Body of pancreas (tissue), 4 donors: ENCODE data around the gene TFF2.

ENCODE experiments used
- POLR2A ChIP-seq, 3 donors: fragments of 450-650 bp; IDR thresholded peaks; one replicate each; pipeline ENCODE4 v1.6.1; 2016; ENCODE audit warnings: antibody characterized with exemption in 3 of 3, mild to moderate bottlenecking in 2 of 3
- TF ChIP-seq, protein P1 (sequence below), 7 experiments: fragments of 450-650 bp in 4 of 7; fragments of 200-600 bp in 3 of 7; sonication (generic) in 3 of 7; IDR thresholded peaks; one replicate each; pipeline ENCODE4 v1.5.1; 2016 to 2019; ENCODE audit warnings: antibody characterized with exemption in 7 of 7

DNA sequence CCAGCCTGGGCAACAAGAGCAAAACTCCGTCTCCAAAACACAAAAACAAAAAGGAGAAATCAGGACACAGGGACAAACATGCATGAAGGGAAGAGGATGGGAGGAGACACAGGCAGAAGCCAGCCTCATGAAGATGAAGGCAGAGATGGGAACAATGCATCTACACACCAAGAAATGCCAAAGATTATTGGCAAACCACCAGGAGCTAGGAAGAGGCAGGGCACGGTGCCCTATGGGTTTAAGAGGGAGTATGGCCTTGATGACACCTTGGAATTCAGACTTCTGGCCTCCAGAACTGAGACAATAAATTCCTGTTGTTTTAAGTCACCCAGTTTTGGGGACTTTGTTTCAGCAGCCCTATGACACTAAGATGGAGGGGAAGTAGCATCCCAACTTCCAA lies 39.9 kb upstream of the TFF2 start:
- TF ChIP-seq POLR2A (IDR thresholded peaks at IDR 0.05): no peak
- TF ChIP-seq, protein P1, sequence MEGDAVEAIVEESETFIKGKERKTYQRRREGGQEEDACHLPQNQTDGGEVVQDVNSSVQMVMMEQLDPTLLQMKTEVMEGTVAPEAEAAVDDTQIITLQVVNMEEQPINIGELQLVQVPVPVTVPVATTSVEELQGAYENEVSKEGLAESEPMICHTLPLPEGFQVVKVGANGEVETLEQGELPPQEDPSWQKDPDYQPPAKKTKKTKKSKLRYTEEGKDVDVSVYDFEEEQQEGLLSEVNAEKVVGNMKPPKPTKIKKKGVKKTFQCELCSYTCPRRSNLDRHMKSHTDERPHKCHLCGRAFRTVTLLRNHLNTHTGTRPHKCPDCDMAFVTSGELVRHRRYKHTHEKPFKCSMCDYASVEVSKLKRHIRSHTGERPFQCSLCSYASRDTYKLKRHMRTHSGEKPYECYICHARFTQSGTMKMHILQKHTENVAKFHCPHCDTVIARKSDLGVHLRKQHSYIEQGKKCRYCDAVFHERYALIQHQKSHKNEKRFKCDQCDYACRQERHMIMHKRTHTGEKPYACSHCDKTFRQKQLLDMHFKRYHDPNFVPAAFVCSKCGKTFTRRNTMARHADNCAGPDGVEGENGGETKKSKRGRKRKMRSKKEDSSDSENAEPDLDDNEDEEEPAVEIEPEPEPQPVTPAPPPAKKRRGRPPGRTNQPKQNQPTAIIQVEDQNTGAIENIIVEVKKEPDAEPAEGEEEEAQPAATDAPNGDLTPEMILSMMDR (IDR thresholded peaks at IDR 0.05): no peak
